Renal cortex interstitium (tissue), 11 donors: ENCODE data around the gene PHLPP1. TPM values are rescaled to one million over a fixed set of nuclear protein-coding genes. Genes with fewer than 3 reads are reported as not detected.
"Not testable (repeated sequence)": the region's sequence is repeated elsewhere in the genome, so short reads cannot be mapped to it uniquely, and the experiment has no call there.

Source experiments
- DNase-seq, 11 donors: peaks; one replicate each; pipeline ENCODE4 v3.0.0-alpha.2; 2013; ENCODE audit warnings: low read depth in 9 of 11, low spot score in 4 of 11; ENCODE audit errors: extremely low read depth in 1 of 11
- polyA plus RNA-seq, 3 donors: library from polyadenylated mRNA; unstranded; fragments of 120-200 nt; gene quantifications; one replicate each; pipeline ENCODE4 v1.2.1, GENCODE V29; 2013; ENCODE audit not compliant: insufficient read length in 3 of 3

PHLPP1 gene
- polyA plus RNA-seq, 3 donors, result 17.3 to 20.3 (median 18.8) TPM

DNA sequence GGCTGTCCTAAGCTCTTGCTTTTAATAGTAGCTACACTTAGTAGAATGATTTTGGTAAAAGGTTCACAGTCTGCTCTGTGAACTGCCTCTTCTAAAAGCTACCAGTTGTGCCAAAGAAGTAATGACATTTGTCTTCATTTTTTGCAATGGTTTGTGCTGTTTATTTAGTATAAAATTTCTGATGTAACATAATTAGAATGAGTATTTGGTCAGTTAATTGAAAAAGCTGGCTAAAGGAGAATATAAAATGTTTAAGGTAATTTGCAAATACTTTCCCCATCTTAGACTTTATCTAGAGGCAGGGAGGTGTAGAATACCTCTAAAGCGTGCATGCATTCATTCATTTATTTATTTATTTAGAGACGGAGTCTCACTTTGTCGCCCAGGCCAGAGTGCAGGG is 71.3 kb downstream of the PHLPP1 start:
- DNase-seq, result no peak

DNA sequence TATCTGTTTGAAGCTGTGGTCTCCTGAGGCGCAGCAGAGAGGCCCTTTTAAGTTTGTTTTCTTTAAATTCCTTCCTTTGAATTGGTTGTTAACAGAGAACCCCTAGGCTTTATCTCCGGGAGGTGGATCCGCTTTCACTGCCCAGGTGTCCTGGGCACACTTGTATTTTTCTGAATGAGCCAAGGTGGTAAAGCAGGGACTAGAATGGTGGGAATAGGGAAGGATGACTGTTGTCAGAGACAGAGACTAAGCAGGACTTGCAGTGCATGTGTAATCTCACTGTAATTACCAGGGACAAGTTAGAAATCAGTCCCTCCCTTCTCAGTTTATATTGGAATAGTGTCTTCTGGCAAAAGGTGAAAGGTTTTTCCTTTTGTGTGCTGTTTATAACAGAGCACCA is 72.8 kb downstream of the PHLPP1 start:
- no peak for DNase-seq

DNA sequence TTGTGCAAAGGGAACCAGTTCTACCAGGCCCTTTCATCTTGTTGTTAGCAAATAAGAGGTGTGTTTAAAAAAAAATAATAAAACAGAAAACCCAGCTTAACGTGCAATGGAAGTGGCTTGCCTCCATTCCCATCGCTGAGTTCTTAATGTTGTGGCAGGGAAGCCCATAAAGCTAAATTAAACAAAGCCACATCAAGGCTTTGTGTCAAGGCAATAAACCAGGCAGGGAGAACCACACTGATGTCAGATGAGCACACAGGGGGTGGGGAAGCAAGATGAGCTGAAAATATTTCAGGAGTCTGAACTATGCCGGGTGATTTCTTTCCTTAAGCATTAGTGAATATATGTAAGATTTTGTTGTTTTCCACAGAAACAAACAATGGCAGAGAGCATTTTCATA is 73.5 kb downstream of the PHLPP1 start:
- peak in 2 of 11 donors; percentile 6 to 27 for DNase-seq

DNA sequence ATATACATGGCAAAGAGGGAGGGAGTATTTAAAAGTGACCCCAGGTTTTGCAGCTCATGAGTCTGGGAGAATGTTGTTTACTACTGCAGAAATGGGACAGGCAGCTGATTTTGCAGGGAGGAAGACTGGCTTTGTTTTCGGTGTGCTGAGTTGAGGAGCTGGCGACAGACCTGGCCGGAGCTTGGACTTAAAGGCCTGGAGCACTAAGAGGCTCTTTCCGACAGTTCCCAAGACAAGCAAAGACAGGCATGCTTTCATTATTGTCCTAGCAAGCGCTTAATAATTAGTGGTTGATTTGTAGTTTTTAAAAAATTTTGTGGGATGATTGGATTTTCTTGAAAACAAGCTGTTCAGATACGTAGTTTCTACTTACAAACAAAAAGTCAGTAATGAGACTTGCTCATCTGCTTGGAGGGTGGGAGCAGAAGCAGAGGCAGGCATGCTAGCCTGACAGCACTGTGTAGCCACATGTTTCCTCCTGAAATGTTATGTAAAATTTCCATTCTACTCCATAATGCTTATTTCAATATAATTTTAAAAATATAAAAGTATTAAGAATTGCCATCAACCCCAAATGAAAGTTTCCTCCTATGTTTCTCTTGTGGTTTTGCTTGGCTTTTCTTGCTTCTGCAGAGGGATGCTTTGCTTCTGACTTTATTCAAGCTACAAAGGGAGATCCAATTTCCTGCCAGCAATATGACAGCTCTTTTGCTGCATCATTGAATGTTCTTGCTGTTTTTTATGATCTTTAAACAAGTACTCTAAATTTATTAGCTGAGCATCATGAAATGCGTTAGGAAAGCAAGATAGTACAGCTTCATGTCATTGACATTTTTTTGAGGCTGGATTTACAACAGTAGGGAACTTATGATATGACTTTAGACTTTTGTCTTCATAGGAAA is 75.8 kb downstream of the PHLPP1 start:
- no peak for DNase-seq

DNA sequence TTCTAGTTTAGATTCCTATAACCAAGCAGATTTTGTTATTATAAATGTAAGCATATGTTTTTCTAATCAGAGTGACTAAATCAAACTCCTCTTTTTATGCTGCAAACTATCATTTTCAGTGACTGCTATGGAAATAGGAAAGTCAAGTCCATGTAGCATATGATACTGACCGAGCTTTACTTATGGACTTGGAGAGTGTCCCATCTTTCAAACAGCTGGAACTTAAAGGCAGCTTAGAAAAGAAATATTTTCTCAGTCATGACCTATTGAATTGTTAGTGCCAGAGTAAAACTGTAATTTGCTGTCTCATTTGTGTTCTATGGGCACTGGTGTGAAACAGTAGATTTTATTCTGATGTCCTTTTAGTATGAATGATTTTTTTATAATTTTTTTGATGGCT is 76.7 kb downstream of the PHLPP1 start:
- no peak for DNase-seq

DNA sequence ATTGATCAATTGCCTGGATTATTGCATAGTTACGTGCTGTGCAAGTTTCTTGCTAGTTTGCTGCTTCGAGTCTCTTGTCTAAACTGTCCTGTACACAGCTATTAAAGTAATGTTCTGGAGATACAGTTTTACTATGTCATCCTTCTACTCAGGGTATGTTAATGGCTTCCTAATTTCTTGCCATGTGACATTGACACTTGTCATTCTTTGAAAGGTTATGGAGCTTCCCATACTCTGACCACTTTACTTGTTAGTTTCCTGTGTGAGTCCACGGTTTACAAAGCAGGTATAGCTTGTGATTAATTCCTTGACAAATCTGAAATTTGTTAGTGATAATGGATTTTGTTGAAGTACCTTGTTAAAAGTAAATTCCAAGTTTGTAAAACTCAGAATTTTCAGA is 80.5 kb downstream of the PHLPP1 start:
- DNase-seq, result no peak

DNA sequence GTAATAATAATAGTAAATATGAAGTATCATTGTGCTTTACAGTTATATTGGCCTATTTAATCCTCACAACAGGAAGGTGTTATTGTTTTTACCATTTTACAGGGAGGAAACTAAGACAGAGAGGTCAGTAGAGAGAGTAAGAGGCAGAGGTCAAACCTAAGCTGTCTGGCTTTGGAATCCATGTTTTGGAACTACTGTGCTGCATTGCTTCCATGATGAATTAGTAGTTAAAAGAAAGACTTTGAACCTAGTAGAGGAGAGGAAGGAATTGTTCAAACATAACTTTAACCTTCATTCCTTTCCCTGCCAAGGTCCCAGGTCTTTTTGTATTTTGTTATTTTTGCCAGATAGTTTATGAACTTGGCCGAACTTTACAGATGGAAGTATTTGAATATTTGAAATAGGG is 80.9 kb downstream of the PHLPP1 start:
- no peak for DNase-seq

DNA sequence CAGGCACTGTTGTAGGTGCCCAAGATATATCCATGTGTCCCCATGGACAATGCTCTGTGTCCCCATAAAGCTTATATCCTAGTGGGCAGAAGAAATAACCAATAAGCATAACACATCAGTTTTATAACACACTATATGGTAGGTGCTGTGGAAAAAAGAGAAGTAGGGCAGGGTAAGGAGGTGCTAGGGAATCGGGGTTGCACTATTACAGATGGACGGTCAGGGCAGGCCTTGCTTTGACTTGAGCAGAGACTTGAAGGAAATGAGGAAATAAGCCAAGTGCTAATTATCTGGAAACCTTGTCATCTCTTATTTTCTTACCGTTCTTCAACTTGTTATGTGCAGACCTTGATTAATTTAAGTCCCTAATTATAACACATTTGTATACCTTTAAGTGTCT is 82.0 kb downstream of the PHLPP1 start:
- no peak for DNase-seq

DNA sequence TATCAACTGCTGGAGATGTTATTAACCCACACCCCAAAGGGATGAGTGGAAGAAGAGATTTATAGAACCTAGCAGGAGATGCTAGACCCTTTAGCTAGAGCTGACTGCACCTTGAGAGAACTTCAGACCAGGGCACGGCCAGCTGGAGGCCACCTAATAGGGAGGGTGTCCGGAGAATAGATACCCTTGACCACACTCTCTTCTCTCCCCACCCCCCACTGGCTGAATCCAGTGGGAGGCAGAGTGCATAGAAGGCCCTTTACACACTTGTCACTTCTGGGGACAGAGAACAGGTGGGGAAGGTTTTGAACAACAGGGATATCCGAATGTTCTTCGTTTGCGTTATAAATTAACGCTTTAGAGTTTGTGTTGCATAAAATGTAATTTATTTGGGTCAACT is 84.6 kb downstream of the PHLPP1 start:
- no peak for DNase-seq

DNA sequence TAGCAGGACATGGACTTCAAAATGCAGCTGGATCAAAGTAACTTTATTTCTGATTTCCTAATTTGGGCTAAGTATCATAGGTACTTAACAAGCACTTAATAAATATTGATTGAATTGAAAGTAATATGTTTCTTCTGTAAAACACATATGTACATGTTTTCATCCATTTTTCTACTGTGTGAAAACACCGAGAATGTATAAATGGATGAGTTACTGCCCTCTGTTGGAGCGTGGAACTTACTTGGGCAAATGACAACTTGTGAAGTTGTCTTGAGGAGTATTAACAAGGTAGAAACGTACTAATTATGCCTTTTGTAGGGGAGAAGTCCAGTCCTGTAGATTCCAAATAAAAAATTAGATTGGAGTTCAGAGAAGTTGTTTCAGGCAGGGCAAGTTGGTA is 87.2 kb downstream of the PHLPP1 start:
- DNase-seq, result no peak

DNA sequence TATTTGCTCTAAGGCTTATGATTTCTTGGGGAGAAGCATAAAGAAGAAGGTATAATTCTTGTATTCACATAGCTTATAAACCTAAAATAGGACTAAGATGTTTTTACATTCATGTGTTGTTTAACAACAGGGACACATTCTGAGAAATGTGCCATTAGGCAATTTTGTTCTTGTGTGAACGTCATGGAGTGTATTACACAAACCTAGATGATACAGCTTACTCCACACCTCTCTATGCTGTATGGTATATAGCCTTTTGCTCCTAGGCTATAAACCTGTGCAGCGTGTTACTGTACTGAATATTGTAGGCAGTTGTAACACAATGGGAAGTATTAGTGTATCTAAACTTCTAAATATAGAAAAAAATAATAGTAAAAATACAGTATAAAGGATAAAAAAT is 92.1 kb downstream of the PHLPP1 start:
- DNase-seq, result no peak

DNA sequence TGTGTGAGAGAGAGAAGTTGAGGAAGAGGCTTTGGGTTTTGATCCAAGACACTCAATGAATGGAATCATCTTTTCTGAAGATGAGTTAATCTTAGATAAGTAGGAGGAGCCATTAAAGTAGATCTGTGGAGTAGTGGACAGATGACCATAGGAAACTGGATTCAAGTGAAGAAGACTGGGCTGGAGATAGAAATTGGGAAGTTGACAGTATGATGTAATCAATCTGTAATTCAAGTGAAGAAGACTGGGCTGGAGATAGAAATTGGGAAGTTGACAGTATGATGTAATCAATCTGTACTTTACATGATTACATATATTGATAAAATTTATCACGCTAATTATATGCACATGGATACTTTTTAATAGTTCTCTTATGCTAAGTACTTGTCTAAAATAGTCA is 92.8 kb downstream of the PHLPP1 start:
- no peak for DNase-seq

DNA sequence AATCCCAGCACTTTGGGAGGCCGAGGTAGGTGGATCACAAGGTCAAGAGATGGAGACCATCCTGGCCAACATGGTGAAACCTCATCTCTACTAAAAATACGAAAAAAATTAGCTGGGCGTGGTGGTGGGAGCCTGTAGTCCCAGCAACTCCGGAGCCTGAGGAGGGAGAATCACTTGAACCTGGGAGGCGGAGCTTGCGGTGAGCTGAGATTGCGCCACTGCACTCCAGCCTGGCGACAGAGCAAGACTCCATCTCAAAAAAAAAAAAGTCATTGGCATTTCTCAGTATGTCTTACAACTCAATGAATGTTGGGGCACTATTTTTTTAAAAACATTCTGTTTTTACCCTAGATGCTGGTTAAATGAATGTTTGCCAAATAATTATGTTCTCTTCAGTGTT is 94.1 kb downstream of the PHLPP1 start:
- not testable (repeated sequence) for DNase-seq

DNA sequence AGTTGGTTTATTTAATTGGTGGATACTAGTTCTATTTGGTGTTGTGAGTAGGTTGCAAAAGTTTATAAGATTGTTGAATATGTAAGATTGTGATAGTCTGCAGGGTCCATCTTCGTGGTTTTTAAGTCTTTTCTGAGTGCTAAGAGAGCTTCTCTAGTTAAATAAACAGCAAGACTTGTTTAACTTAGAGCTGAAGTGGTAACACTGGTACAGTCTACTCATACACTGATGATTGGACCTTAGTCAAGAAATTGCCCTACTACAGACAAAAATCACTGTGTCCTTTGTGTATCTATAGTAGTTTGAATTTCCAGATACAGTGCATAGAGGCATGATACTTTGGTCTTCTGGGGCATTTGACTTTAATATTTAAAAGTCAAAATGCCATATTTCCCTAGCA is 94.6 kb downstream of the PHLPP1 start:
- no peak for DNase-seq

DNA sequence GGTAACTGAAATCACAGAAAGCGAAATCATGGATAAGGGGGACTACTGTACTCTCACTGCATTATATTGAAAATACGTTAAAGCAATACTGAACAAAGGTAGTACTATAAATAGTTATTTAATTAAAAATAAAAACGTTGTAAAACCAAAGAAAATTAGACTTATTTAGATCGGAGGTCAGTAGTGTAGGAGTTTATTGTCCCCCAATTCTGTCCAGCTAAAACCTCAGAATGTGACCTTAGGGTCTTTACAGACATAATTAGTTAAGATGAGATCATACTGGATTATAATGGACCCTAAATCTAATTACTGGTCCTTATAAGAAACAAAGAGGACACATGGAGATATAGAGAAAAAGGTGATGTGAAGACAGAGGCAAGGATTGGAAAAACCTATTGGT is 95.3 kb downstream of the PHLPP1 start:
- no peak for DNase-seq

DNA sequence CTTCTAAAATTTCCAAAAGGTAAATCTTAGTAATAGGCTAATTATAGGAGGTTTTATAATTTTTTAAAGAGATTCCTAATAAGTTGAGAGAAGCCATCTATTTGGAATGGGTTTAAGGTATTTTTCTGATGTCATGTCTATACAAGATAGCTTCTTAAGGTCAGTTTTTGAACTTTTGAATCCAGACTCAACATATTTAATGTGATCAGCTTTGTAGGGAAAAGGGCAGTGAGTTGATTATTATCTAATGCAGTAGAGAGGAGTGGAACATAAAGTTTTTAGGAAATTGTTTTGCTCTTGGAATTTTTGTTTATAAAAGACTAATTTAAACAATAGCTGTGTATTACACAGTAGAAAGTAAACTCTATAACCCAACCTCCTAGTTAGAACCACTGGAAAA is 96.3 kb downstream of the PHLPP1 start:
- no peak for DNase-seq

DNA sequence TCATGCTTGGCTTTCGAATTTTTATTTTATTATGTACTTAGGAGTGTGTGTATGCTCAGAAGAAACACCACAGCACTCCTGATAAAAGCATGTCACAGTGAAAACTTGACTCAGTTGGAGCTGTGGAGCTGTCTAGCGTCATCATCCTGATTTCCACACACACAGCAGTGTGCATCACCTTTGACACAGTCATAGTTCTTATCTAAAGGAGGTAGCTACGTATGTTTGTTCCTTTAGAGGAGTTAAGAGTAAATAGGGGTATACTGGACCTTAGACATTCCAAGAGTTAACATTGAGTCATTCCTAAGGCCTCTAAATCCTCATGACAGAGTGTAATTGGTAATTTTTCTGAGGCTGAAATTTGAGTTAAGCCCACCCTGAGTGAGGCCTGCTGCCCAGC is 96.9 kb downstream of the PHLPP1 start:
- DNase-seq, result no peak

DNA sequence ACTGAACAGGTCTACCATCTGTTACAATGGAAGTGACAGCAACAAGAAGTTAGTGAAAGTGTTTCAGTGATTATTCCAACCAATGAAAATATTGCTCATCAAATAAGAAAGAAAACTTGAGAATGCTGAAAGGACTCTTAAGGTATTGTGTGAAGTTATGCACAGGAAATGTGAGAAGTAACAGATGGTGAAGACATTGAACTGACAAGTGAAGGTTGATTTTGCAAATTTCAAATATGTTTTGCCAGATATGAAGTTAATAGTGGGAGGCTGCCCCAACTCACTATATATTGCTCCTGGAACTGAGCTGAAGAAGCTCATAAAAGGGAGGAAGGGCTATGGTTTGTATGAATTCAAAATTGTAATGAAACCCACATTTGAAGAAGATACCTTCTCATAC is 97.5 kb downstream of the PHLPP1 start:
- no peak for DNase-seq

DNA sequence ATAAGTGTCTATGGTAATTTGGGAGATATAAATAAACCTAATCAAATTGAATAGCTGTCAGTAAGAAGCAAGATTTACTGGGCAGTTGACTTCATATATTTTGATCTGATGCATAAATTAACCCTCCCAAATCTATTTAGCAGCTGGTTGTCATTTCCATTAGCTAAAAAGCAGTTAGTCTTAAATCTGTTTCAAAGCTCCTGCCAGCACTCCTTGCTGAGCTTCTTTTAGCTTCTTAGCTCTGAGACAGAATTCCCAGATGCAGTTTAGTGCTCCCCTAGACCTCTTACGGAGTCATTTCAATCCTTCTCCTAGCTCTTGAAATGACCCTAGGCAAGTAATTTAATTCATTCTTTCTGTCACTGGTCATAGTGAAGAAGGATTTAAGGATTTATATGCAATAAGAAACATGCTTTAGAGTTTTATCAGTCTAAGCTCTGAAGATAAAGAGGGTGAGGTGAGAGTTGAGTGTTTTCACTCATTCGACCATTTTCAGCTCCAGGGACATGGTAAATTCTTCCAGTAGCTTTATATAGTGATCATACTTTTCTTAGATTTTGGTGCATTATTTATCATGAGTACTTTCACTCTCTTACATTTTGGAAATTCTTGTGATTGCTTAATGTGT is 98.9 kb downstream of the PHLPP1 start:
- DNase-seq, result no peak

DNA sequence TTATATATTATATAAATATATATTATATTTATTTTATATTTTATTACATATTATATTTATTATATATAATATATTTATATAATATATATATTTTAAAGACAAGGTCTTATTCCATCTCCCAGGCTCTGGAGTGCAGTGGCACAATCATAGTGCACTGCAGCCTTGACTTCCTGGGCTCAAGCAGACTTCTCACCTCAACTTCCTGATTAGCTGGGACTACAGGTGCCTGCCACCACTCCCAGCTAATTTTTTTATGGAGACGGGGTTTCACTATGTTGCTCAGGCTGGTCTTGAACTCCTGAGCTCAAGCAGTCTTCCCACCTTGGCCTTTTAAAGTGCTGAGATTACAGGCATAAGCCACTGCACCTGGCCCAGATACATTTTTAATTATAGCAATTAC is 110.0 kb downstream of the PHLPP1 start:
- no peak for DNase-seq

DNA sequence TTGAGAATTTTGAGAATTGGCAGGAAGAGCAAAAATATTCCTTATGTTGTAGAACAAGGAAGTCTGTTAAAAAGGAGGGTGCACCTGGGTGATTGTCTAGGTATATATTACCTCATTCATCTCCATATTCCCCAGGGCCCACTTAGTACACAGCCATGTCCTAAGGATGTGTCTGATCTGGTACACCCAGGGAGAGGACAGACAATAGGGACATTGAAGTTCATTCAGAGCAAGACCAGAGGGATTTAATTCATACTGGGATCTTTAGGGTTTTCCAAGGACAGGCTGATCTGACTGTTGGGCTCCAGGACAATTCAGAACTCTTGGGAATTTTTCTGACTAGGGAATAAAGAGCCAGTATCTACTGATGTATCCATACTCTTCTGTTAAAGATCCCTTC is 112.1 kb downstream of the PHLPP1 start:
- no peak for DNase-seq
